Choroid plexus epithelial cell (primary cell): ENCODE results near the gene UNC13B.
"Not testable (repeated sequence)": the region's sequence is repeated elsewhere in the genome, so short reads cannot be mapped to it uniquely, and the experiment has no call there.

Experiments
- DNase-seq: peaks from one replicate; pipeline ENCODE4 v3.0.0-alpha.2; 2010; ENCODE audit warnings: low read depth
- H3K4me3 ChIP-seq: 2 replicates; pipeline ENCODE4 v1.5.1; 2011; ENCODE audit warnings: low read depth, mild to moderate bottlenecking, control low read depth, low read length, moderate library complexity
- CTCF ChIP-seq: conservative IDR thresholded peaks from 2 replicates; pipeline ENCODE4 v1.5.1; 2011; ENCODE audit warnings: low read depth, mild to moderate bottlenecking, control low read depth, inconsistent platforms, low read length, moderate library complexity

UNC13B gene

GRCh38 chr9:35229779-35230143 lies 68.0 kb downstream of the UNC13B start:
- no peak overlapping the region for H3K4me3 ChIP-seq
- TF ChIP-seq CTCF: no peak
- no peak for DNase-seq

GRCh38 chr9:35232867-35233544 lies 71.2 kb downstream of the UNC13B start:
- DNase-seq: no peak
- no peak overlapping the region for H3K4me3 ChIP-seq
- TF ChIP-seq CTCF: no peak

GRCh38 chr9:35236692-35237091 lies 74.9 kb downstream of the UNC13B start:
- TF ChIP-seq CTCF: no peak
- no peak overlapping the region for H3K4me3 ChIP-seq
- DNase-seq: no peak

GRCh38 chr9:35237311-35237710 lies 75.5 kb downstream of the UNC13B start:
- no peak for TF ChIP-seq CTCF
- H3K4me3 ChIP-seq: no peak overlapping the region
- DNase-seq: no peak

- DNase-seq, H3K4me3 ChIP-seq: not testable (repeated sequence)
Observed at GRCh38 chr9:35245945-35246344, 84.1 kb downstream of the UNC13B start.

GRCh38 chr9:35253075-35253474 lies 91.3 kb downstream of the UNC13B start:
- no peak for DNase-seq
- no peak overlapping the region for H3K4me3 ChIP-seq
- TF ChIP-seq CTCF: no peak

- TF ChIP-seq CTCF: no peak
- peak; percentile 45 for DNase-seq
- no peak overlapping the region for H3K4me3 ChIP-seq
Observed at GRCh38 chr9:35254237-35254636, 92.4 kb downstream of the UNC13B start.
